Keratinocyte (primary cell): ENCODE measurements around the gene SFN.
A peak's percentile ranks its signal among the peaks of the same experiment; 100 is the strongest.

Experiments used
- CTCF ChIP-seq, 3 experiments: IDR thresholded peaks in 1 of 3; conservative IDR thresholded peaks in 1 of 3; optimal IDR thresholded peaks in 1 of 3; 2 replicates in 2 of 3; 3 replicates in 1 of 3; pipeline versions ENCODE3 to v1.5.1; 2011; ENCODE audit warnings: low read length in 3 of 3, mild to moderate bottlenecking in 3 of 3, moderate library complexity in 2 of 3, control low read depth in 1 of 3, inconsistent platforms in 1 of 3; ENCODE audit not compliant: insufficient read depth in 2 of 3; ENCODE audit errors: extremely low read depth in 1 of 3
- EZH2 ChIP-seq: IDR thresholded peaks from one replicate; pipeline ENCODE4 v1.6.1; 2012; ENCODE audit warnings: inconsistent platforms, mild to moderate bottlenecking, low read length, moderate library complexity

- peak in 2 of 3 experiments; percentile 63 to 75 for TF ChIP-seq CTCF (optimal IDR thresholded peaks at IDR 0.05 in 1 of 3, IDR thresholded peaks at IDR 0.05 in 1 of 3, conservative IDR thresholded peaks at IDR 0.05 in 1 of 3; ENCODE audit: extremely low read depth in 1 of 3, insufficient read depth in 2 of 3, low read length in 3 of 3)
- TF ChIP-seq EZH2: no peak
Observed at GRCh38 chr1:26851106-26851684, 11.8 kb upstream of the SFN start.
